IMR-90 (cell line): ENCODE results near the gene LYZ. TPM values are rescaled to one million over a fixed set of nuclear protein-coding genes. Genes with fewer than 3 reads are reported as not detected.

ENCODE experiments used
- ATAC-seq: fragments of 200-7000 bp; cut with Tn5 transposase; 2 replicates; pipeline ENCODE4 v1.9.1; 2020; ENCODE audit warnings: low read depth, mild to moderate bottlenecking, moderate library complexity
- BruUV-seq: library from RNA; stranded (reverse); fragments of 400-500 nt; replicated peaks from 2 replicates; lab custom pipeline; 2021; lab: Mats Ljungman, UMichigan
- CTCF ChIA-PET: fragments of 300-600 bp; formaldehyde crosslinking; extraction: SDS; loops from one replicate; lab custom pipeline; 2021; ENCODE audit warnings: antibody characterized with exemption; lab: Yijun Ruan, JAX
- POLR2A ChIA-PET: fragments of 300-600 bp; sonication (Branson Sonifier 250); formaldehyde crosslinking; loops from one replicate; lab custom pipeline; 2022; ENCODE audit warnings: antibody characterized with exemption; ENCODE audit not compliant: unreplicated experiment; lab: Charles Lee
- DNase-seq: peaks from one replicate; pipeline ENCODE4 v3.0.0; 2013
- H2AFZ ChIP-seq: replicated peaks from 2 replicates; pipeline ENCODE3; 2013; ENCODE audit warnings: low read length, mild to moderate bottlenecking; ENCODE audit not compliant: poor library complexity
- H2AK5ac ChIP-seq: 2 replicates; pipeline ENCODE4 v1.6.1; 2013; ENCODE audit warnings: low read depth, low read length, inconsistent platforms
- H2AK9ac ChIP-seq: replicated peaks from 2 replicates; pipeline ENCODE3; 2013; ENCODE audit warnings: mild to moderate bottlenecking, low read depth, low read length, moderate library complexity; ENCODE audit not compliant: poor library complexity
- H2BK120ac ChIP-seq: 2 replicates; pipeline ENCODE4 v1.6.1; 2013; ENCODE audit warnings: low read depth, low read length, inconsistent platforms
- H2BK15ac ChIP-seq: 3 replicates; pipeline ENCODE4 v1.6.1; 2013; ENCODE audit warnings: low read depth, low read length, inconsistent platforms
- H2BK20ac ChIP-seq: 2 replicates; pipeline ENCODE4 v1.6.1; 2013; ENCODE audit warnings: low read depth, mild to moderate bottlenecking, inconsistent platforms, low read length, moderate library complexity
- H2BK5ac ChIP-seq: 2 replicates; pipeline ENCODE4 v1.6.1; 2013; ENCODE audit warnings: mild to moderate bottlenecking, low read depth, low read length, inconsistent platforms; ENCODE audit not compliant: poor library complexity, severe bottlenecking
- H3K14ac ChIP-seq: replicated peaks from 2 replicates; pipeline ENCODE4 v1.6.1; 2013; ENCODE audit warnings: low read depth, low read length, inconsistent platforms
- H3K18ac ChIP-seq: 2 replicates; pipeline ENCODE4 v1.6.1; 2013; ENCODE audit warnings: low read depth, low read length, control low read depth
- H3K23ac ChIP-seq: 2 replicates; pipeline ENCODE4 v1.6.1; 2013; ENCODE audit warnings: low read depth, low read length, inconsistent platforms
- H3K27ac ChIP-seq: 2 replicates; pipeline ENCODE4 v1.5.1; 2013; ENCODE audit warnings: mild to moderate bottlenecking, control low read depth, low read length; ENCODE audit not compliant: insufficient read depth
- H3K27me3 ChIP-seq: 2 replicates; pipeline ENCODE4 v1.6.1; 2013; ENCODE audit warnings: low read length; ENCODE audit not compliant: control insufficient read depth, insufficient read depth
- H3K36me3 ChIP-seq: 2 replicates; pipeline ENCODE4 v1.6.1; 2013; ENCODE audit warnings: low read length, mixed read lengths; ENCODE audit not compliant: control insufficient read depth, insufficient read depth
- H3K4ac ChIP-seq: 2 replicates; pipeline ENCODE4 v1.6.1; 2013; ENCODE audit warnings: low read depth, low read length, inconsistent platforms
- H3K4me1 ChIP-seq: 2 replicates; pipeline ENCODE4 v1.6.1; 2013; ENCODE audit warnings: low read length, mixed read lengths; ENCODE audit not compliant: control insufficient read depth, insufficient read depth
- H3K4me2 ChIP-seq: 2 replicates; pipeline ENCODE4 v1.6.1; 2013; ENCODE audit warnings: low read depth, mild to moderate bottlenecking, control low read depth, low read length, moderate library complexity
- H3K4me3 ChIP-seq: 2 replicates; pipeline ENCODE4 v1.5.1; 2013; ENCODE audit warnings: low read depth, mild to moderate bottlenecking, control low read depth, low read length, moderate library complexity; ENCODE audit not compliant: insufficient read depth
- H3K56ac ChIP-seq: 2 replicates; pipeline ENCODE4 v1.6.1; 2013; ENCODE audit warnings: low read length, inconsistent platforms; ENCODE audit not compliant: insufficient read depth; ENCODE audit errors: extremely low read depth
- H3K79me1 ChIP-seq, 2 experiments: 2 replicates each; pipeline ENCODE4 v1.6.1; 2013; ENCODE audit warnings: low read length in 2 of 2, inconsistent platforms in 1 of 2, low read depth in 1 of 2
- H3K9ac ChIP-seq: 2 replicates; pipeline ENCODE4 v1.6.1; 2013; ENCODE audit warnings: low read depth, low read length, control low read depth
- H3K9me1 ChIP-seq: 2 replicates; pipeline ENCODE4 v1.6.1; 2013; ENCODE audit warnings: low read length, inconsistent platforms; ENCODE audit not compliant: insufficient read depth
- H3K9me3 ChIP-seq: 2 replicates; pipeline ENCODE4 v1.6.1; 2013; ENCODE audit warnings: low read length; ENCODE audit not compliant: control insufficient read depth, insufficient read depth
- H4K20me1 ChIP-seq: 2 replicates; pipeline ENCODE4 v1.6.1; 2013; ENCODE audit warnings: low read length, inconsistent platforms; ENCODE audit not compliant: insufficient read depth
- H4K5ac ChIP-seq: 2 replicates; pipeline ENCODE4 v1.6.1; 2013; ENCODE audit warnings: mild to moderate bottlenecking, low read depth, low read length, control low read depth
- H4K8ac ChIP-seq, 2 experiments: 2 replicates each; pipeline ENCODE4 v1.6.1; 2013; ENCODE audit warnings: low read depth in 2 of 2, low read length in 2 of 2, control low read depth in 1 of 2, inconsistent platforms in 1 of 2
- H4K91ac ChIP-seq: 2 replicates; pipeline ENCODE4 v1.6.1; 2013; ENCODE audit warnings: low read depth, low read length, inconsistent platforms; ENCODE audit not compliant: insufficient read depth
- CTCF ChIP-seq: conservative IDR thresholded peaks from 2 replicates; pipeline ENCODE4 v1.5.1; 2012; ENCODE audit warnings: mild to moderate bottlenecking, low read depth, low read length, improper control_type of control experiment
- FOS ChIP-seq: fragments of 150-350 bp; IDR thresholded peaks from 2 replicates; pipeline ENCODE4 v1.6.1; 2016; ENCODE audit warnings: low read depth, low read length
- MAFK ChIP-seq: IDR thresholded peaks from 2 replicates; pipeline ENCODE4 v1.6.1; 2012; ENCODE audit warnings: low read depth, low read length, improper control_type of control experiment
- MAZ ChIP-seq: IDR thresholded peaks from 2 replicates; pipeline ENCODE4 v1.6.1; 2012; ENCODE audit warnings: low read depth, mild to moderate bottlenecking, low read length, improper control_type of control experiment, moderate library complexity, borderline replicate concordance
- MXI1 ChIP-seq: IDR thresholded peaks from 2 replicates; pipeline ENCODE4 v1.6.1; 2012; ENCODE audit warnings: low read depth, mild to moderate bottlenecking, low read length, moderate library complexity, borderline replicate concordance
- NFE2L2 ChIP-seq: fragments of 150-350 bp; IDR thresholded peaks from 2 replicates; pipeline ENCODE4 v1.6.1; 2016; ENCODE audit warnings: low read depth, mild to moderate bottlenecking, low read length
- RAD21 ChIP-seq: IDR thresholded peaks from 2 replicates; pipeline ENCODE4 v1.6.1; 2012; ENCODE audit warnings: low read length, improper control_type of control experiment
- RFX5 ChIP-seq: IDR thresholded peaks from 2 replicates; pipeline ENCODE4 v1.8.0; 2012; ENCODE audit warnings: low read depth, mild to moderate bottlenecking, low read length, moderate library complexity
- USF2 ChIP-seq: fragments of 150-350 bp; IDR thresholded peaks from 2 replicates; pipeline ENCODE4 v1.6.1; 2017; ENCODE audit warnings: mild to moderate bottlenecking, antibody characterized with exemption, low read length, low read depth
- WGBS, 2 experiments: methylation state at CpG; one replicate each; pipeline versions ENCODE4 v1.1.5 to v1.1.7; 2013; ENCODE audit warnings: missing lambda C conversion rate in 2 of 2; ENCODE audit not compliant: insufficient read length in 1 of 2; ENCODE audit errors: extremely low coverage in 2 of 2; 5-methylcytosine and 5-hydroxymethylcytosine counted together
- dilution Hi-C: fragments of 300-500 bp; cut with HindIII; formaldehyde crosslinking; loops from one replicate; pipeline ENCODE4 v1.14.3; 2018; ENCODE audit warnings: low sequenced_read_pairs; ENCODE audit not compliant: unreplicated experiment
- in situ Hi-C: fragments of 300-500 bp; cut with MboI; formaldehyde crosslinking; loops from 3 replicates; pipeline ENCODE4 v1.14.3; 2019; ENCODE audit warnings: low sequenced_read_pairs, inconsistent platforms, mixed read lengths
- intact Hi-C: fragments of 100-400 bp; cut with micrococcal nuclease; formaldehyde crosslinking; loops from 2 replicates; pipeline ENCODE4 v1.10.0; 2022
- polyA plus RNA-seq, 3 experiments: library from polyadenylated mRNA; depleted of rRNA; stranded (reverse); fragments of >200 nt; gene quantifications; 2 replicates each; pipeline ENCODE4 v1.2.3, GENCODE V29; 2012; ENCODE audit warnings: low replicate concordance in 1 of 3
- total RNA-seq: library from RNA; depleted of rRNA; stranded (reverse); fragments of >200 nt; gene quantifications from 2 replicates; pipeline ENCODE4 v1.2.3, GENCODE V29; 2012

Gene LYZ
- total and polyA plus RNA-seq, 2 of the 4 experiments (the other 2 are of a cell fraction): not detected

- H2AK9ac ChIP-seq: no peak overlapping the region
- no peak overlapping the region for H2BK120ac ChIP-seq
- H3K79me1 ChIP-seq: no peaks in the 10 kb centered on the region
- H4K91ac ChIP-seq: no peak overlapping the region
- ChIA-PET POLR2A (no interaction called here), CTCF (no interaction called here)
- no peaks in the 10 kb centered on the region for H3K36me3 ChIP-seq
- H2AFZ ChIP-seq: no peak overlapping the region
- H3K18ac ChIP-seq: no peak overlapping the region
- H2AK5ac ChIP-seq: no peak overlapping the region
- H3K14ac ChIP-seq: no peak overlapping the region
- dilution Hi-C loops: no loop called here
- no peak overlapping the region for H4K5ac ChIP-seq
- H3K27me3 ChIP-seq: peaks cover 32% of the 10 kb centered on the region
- H3K9me3 ChIP-seq: no peaks in the 10 kb centered on the region
- BruUV-seq: no TSS peak
- ATAC-seq (no peak), DNase-seq (no peak)
- no peaks in the 10 kb centered on the region for H3K4me1 ChIP-seq
- no peak overlapping the region for H2BK20ac ChIP-seq
- H3K27ac ChIP-seq: no peak overlapping the region
- H3K23ac ChIP-seq: no peak overlapping the region
- H4K8ac ChIP-seq: no peak overlapping the region
- no peak overlapping the region for H2BK5ac ChIP-seq
- H3K9ac ChIP-seq: no peak overlapping the region
- no peaks in the 10 kb centered on the region for H3K9me1 ChIP-seq
- no CpG with 5 or more reads among the region's 2 CpGs for WGBS, 2 experiments
- H3K56ac ChIP-seq: no peak overlapping the region
- no peak overlapping the region for H3K4me2 ChIP-seq
- in situ Hi-C loops: loop anchor here (25.0 kb wide), 1 partner anchor 397 kb away; the partner anchor contains the start of gene RAB3IP
- H2BK15ac ChIP-seq: no peak overlapping the region
- no peaks in the 10 kb centered on the region for H4K20me1 ChIP-seq
- no peak overlapping the region for H3K4me3 ChIP-seq
- no peak overlapping the region for H3K4ac ChIP-seq
- intact Hi-C loops: no loop called here
- TF ChIP-seq MAFK (no peak), NFE2L2 (no peak), CTCF (no peak), RFX5 (no peak), USF2 (no peak), MXI1 (no peak), RAD21 (no peak), MAZ (no peak), FOS (no peak)
These were observed 8.2 kb upstream of the LYZ start for GRCh38 chr12:69339999-69340398.
